ENCODE measurements around the gene DLEC1. TPM values are rescaled to one million over a fixed set of nuclear protein-coding genes. Genes with fewer than 3 reads are reported as not detected.

Gene DLEC1
- total and polyA plus RNA-seq, 2 experiments from 2014 or later: 0.15 TPM; not detected in 1

DNA sequence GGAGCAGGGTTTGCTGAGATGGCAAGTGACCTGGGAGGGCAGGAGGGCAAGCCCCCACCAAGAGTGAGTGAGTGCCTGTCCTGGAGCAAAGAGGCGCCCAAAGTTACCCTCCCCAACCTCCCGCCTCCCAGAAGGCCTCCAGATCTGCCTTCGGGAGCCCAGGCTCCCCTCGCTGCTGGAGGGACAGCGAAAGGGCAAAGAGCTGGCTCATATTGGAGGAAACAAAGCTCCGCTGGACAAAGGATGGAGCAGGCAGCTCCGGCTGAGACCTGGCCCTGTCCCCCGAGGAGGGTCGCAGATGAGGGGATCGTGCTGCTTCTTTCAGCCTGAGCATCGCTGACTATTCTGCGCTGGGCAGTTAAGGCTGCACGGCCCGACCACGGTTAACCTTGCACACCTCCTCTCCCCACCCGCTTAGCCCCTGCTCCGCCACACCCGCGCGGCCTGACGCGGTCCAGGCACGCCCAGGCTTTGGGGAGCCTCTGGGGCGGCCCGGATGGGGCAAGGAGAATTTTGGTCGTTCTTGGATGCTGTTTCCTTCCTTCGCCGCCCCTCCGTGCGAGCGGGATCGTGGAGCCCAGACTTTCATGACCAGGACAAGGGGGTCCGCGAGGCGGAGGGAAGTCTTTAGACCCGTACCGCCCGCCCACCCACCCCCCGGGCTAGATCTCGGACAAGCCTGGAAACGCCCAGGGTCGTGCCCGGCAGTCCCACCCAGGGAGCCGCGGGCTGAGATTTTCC, 10.2 kb upstream of the DLEC1 start:
- H3K36me3 ChIP-seq (ENCODE audit: low read depth): no peaks in the 10 kb centered on the region
- peak overlapping the region; percentile 25 for H3K27ac ChIP-seq
- H3K27me3 ChIP-seq (replicated peaks; ENCODE audit: insufficient read depth): no peaks in the 10 kb centered on the region
- no peaks in the 10 kb centered on the region for H4K20me1 ChIP-seq (ENCODE audit: insufficient read depth)
- peak overlapping the region; percentile 67 for H2AFZ ChIP-seq
- peaks cover 31% of the 10 kb centered on the region for H3K4me1 ChIP-seq (ENCODE audit: insufficient read depth)
- no peaks in the 10 kb centered on the region for H3K79me2 ChIP-seq (ENCODE audit: insufficient read depth)
- peak overlapping the region; percentile 82 for H3K9ac ChIP-seq
- peak; percentile 70 for DNase-seq
- peak overlapping the region; percentile 51 for H3K4me2 ChIP-seq (ENCODE audit: unreplicated experiment)
- H3K4me3 ChIP-seq: peak overlapping the region; percentile 67
- H3K9me3 ChIP-seq (ENCODE audit: low read depth): no peaks in the 10 kb centered on the region
- in situ Hi-C loops (cut with MboI): no loop called here
- TF ChIP-seq EZH2 (IDR thresholded peaks at IDR 0.05; ENCODE audit: insufficient read depth, poor library complexity, severe bottlenecking) (no peak), EZH2phosphoT487 (IDR thresholded peaks at IDR 0.05; ENCODE audit: insufficient read depth, low read depth) (no peak)
- no peaks in the 10 kb centered on the region for H3K9me2 ChIP-seq (ENCODE audit: insufficient read depth)
- WGBS, 2 experiments (ENCODE audit: low coverage in 1 of 2, low lambda C conversion rate in 2 of 2, missing lambda C conversion rate in 2 of 2): 9% methylated on average over 41 to 42 of the region's 45 CpGs
- H3F3A ChIP-seq (ENCODE audit: insufficient read depth): peaks cover 27% of the 10 kb centered on the region

DNA sequence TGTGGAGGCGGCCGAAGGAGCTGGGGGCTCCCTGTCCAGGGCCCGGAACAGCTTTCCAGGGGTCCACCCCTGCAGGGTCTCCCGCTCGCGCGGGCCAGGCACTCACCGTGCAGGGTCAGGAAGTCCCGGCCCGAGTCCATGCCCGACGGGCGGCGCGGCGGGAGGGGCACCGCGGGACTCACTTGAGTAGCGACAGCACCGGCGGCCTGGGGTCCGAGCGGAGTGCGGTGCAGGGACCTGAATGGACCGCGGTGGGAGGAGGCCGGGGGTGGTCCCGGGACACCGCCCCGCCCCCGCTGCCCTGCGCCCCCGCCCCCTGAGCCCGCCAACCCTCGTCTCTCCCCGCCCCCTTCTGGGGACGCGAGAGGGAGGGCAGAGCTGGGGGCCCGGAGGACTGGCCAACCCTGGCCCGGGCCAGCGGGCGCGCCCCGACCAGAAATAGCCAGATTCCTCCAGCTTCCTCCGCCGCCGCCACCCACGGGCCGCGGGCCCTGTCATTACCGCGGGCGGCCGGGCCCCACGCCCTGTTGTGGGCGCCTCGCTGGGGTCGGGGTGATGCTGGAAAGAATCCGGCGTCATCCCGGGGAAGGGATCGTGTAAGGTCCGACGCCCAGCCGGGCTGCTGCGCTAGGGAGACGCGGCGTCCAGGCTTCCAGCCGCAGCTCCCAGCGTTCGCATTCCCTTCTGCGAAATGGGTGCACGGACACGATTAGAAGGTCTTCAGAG, 9.4 kb upstream of the DLEC1 start, which contains the start of gene PLCD1:
PLCD1 (minus strand) TSS at position 243 of the 726 bp plus-strand sequence; CDS start at position 140, 103 bp downstream.
- peak within 1 kb of the TSS; percentile 67 for H3K4me3 ChIP-seq
- H3K36me3 ChIP-seq (ENCODE audit: low read depth): no peaks in the 10 kb centered on the region
- H3K27me3 ChIP-seq (replicated peaks; ENCODE audit: insufficient read depth): no peaks in the 10 kb centered on the region
- TF ChIP-seq EZH2 (IDR thresholded peaks at IDR 0.05; ENCODE audit: insufficient read depth, poor library complexity, severe bottlenecking) (no peak), EZH2phosphoT487 (IDR thresholded peaks at IDR 0.05; ENCODE audit: insufficient read depth, low read depth) (no peak)
- WGBS, 2 experiments (ENCODE audit: low coverage in 1 of 2, low lambda C conversion rate in 2 of 2, missing lambda C conversion rate in 2 of 2): 1 to 4% methylated on average over 26 to 43 of the region's 75 CpGs
- peak within 1 kb of the TSS; percentile 51 for H3K4me2 ChIP-seq (ENCODE audit: unreplicated experiment)
- H4K20me1 ChIP-seq (ENCODE audit: insufficient read depth): no peaks in the 10 kb centered on the region
- H3K9ac ChIP-seq: peak within 1 kb of the TSS; percentile 82
- peak within 1 kb of the TSS; percentile 68 for H3K27ac ChIP-seq
- H3K9me3 ChIP-seq (ENCODE audit: low read depth): no peaks in the 10 kb centered on the region
- H2AFZ ChIP-seq: peak within 1 kb of the TSS; percentile 67
- H3K9me2 ChIP-seq (ENCODE audit: insufficient read depth): no peaks in the 10 kb centered on the region
- DNase-seq: peak; percentile 87
- H3K79me2 ChIP-seq (ENCODE audit: insufficient read depth): no peaks in the 10 kb centered on the region
- H3F3A ChIP-seq (ENCODE audit: insufficient read depth): peaks cover 27% of the 10 kb centered on the region
- in situ Hi-C loops (cut with MboI): no loop called here
- peaks cover 31% of the 10 kb centered on the region for H3K4me1 ChIP-seq (ENCODE audit: insufficient read depth)

GRCh38 chr3:38030126-38031021, 8.6 kb upstream of the DLEC1 start:
- peak overlapping the region; percentile 51 for H3K4me2 ChIP-seq (ENCODE audit: unreplicated experiment)
- peak overlapping the region; percentile 82 for H3K9ac ChIP-seq
- DNase-seq: peak; percentile 26
- peak overlapping the region; percentile 68 for H3K27ac ChIP-seq
- no peaks in the 10 kb centered on the region for H4K20me1 ChIP-seq (ENCODE audit: insufficient read depth)
- TF ChIP-seq EZH2 (IDR thresholded peaks at IDR 0.05; ENCODE audit: insufficient read depth, poor library complexity, severe bottlenecking): no peak
- TF ChIP-seq EZH2phosphoT487 (IDR thresholded peaks at IDR 0.05; ENCODE audit: insufficient read depth, low read depth): no peak
- H3K36me3 ChIP-seq (ENCODE audit: low read depth): no peaks in the 10 kb centered on the region
- no peaks in the 10 kb centered on the region for H3K79me2 ChIP-seq (ENCODE audit: insufficient read depth)
- H3K27me3 ChIP-seq (replicated peaks; ENCODE audit: insufficient read depth): no peaks in the 10 kb centered on the region
- peaks cover 30% of the 10 kb centered on the region for H3K4me1 ChIP-seq (ENCODE audit: insufficient read depth)
- no peaks in the 10 kb centered on the region for H3K9me3 ChIP-seq (ENCODE audit: low read depth)
- H3K4me3 ChIP-seq: peak overlapping the region; percentile 67
- peaks cover 26% of the 10 kb centered on the region for H3F3A ChIP-seq (ENCODE audit: insufficient read depth)
- no peaks in the 10 kb centered on the region for H3K9me2 ChIP-seq (ENCODE audit: insufficient read depth)
- in situ Hi-C loops (cut with MboI): no loop called here
- H2AFZ ChIP-seq: peak overlapping the region; percentile 67
- WGBS, 2 experiments (ENCODE audit: low coverage in 1 of 2, low lambda C conversion rate in 2 of 2, missing lambda C conversion rate in 2 of 2): 19 to 26% methylated on average over 8 of the region's 8 CpGs
